ENCODE measurements around the gene GULP1.
"Not testable (repeated sequence)": the region's sequence is repeated elsewhere in the genome, so short reads cannot be mapped to it uniquely, and the experiment has no call there.

GULP1 gene

GRCh38 chr2:188292348-188293239 is 920 bp downstream of the GULP1 start:
- no peak for DNase-seq (ENCODE audit: low read depth)

- no peak for DNase-seq (ENCODE audit: low read depth)
Measured at GRCh38 chr2:188293601-188294351, 2.1 kb downstream of the GULP1 start.

GRCh38 chr2:188294352-188294926 is 2.8 kb downstream of the GULP1 start:
- no peak for DNase-seq (ENCODE audit: low read depth)

GRCh38 chr2:188295067-188295685 is 3.5 kb downstream of the GULP1 start:
- DNase-seq (ENCODE audit: low read depth) = no peak

- no peak for DNase-seq (ENCODE audit: low read depth)
Measured at GRCh38 chr2:188297978-188298377, 6.3 kb downstream of the GULP1 start.

GRCh38 chr2:188298937-188299371 is 7.3 kb downstream of the GULP1 start:
- DNase-seq (ENCODE audit: low read depth) = not testable (repeated sequence)

- no peak for DNase-seq (ENCODE audit: low read depth)
Measured at GRCh38 chr2:188303363-188304031, 11.8 kb downstream of the GULP1 start.

GRCh38 chr2:188305271-188305670 is 13.6 kb downstream of the GULP1 start:
- no peak for DNase-seq (ENCODE audit: low read depth)

- DNase-seq (ENCODE audit: low read depth) = no peak
Measured at GRCh38 chr2:188306271-188306670, 14.6 kb downstream of the GULP1 start.

GRCh38 chr2:188307850-188308283 is 16.2 kb downstream of the GULP1 start:
- no peak for DNase-seq (ENCODE audit: low read depth)

- DNase-seq (ENCODE audit: low read depth) = no peak
Measured at GRCh38 chr2:188308483-188308882, 16.8 kb downstream of the GULP1 start.

- no peak for DNase-seq (ENCODE audit: low read depth)
Measured at GRCh38 chr2:188309364-188309763, 17.7 kb downstream of the GULP1 start.

GRCh38 chr2:188314314-188315054 is 22.8 kb downstream of the GULP1 start:
- DNase-seq (ENCODE audit: low read depth) = no peak

- no peak for DNase-seq (ENCODE audit: low read depth)
Measured at GRCh38 chr2:188315750-188316149, 24.1 kb downstream of the GULP1 start.

- DNase-seq (ENCODE audit: low read depth) = no peak
Measured at GRCh38 chr2:188316342-188316741, 24.7 kb downstream of the GULP1 start.

- no peak for DNase-seq (ENCODE audit: low read depth)
Measured at GRCh38 chr2:188316791-188317423, 25.2 kb downstream of the GULP1 start.

- DNase-seq (ENCODE audit: low read depth) = no peak
Measured at GRCh38 chr2:188318161-188318749, 26.6 kb downstream of the GULP1 start.

- DNase-seq (ENCODE audit: low read depth) = no peak
Measured at GRCh38 chr2:188319838-188320237, 28.2 kb downstream of the GULP1 start.

- DNase-seq (ENCODE audit: low read depth) = no peak
Measured at GRCh38 chr2:188320861-188321260, 29.2 kb downstream of the GULP1 start.
